Neutrophil (primary cell): ENCODE data around the gene NR2C1.
"Not testable (repeated sequence)": the region's sequence is repeated elsewhere in the genome, so short reads cannot be mapped to it uniquely, and the experiment has no call there.

Experiments
- H3K27ac ChIP-seq: fragments of 200-600 bp; sonication (generic); 2 replicates; pipeline ENCODE4 v1.5.1; 2016; ENCODE audit warnings: mild to moderate bottlenecking, moderate library complexity
- H3K27me3 ChIP-seq: fragments of 200-600 bp; sonication (generic); 2 replicates; pipeline ENCODE4 v1.6.0; 2016; ENCODE audit warnings: mild to moderate bottlenecking
- H3K36me3 ChIP-seq: fragments of 200-600 bp; sonication (generic); 2 replicates; pipeline ENCODE4 v1.5.1; 2017
- H3K4me1 ChIP-seq, 2 experiments: fragments of 200-600 bp in 1 of 2; sonication (generic) in 1 of 2; 1 replicate in 1 of 2; 2 replicates in 1 of 2; pipeline versions ENCODE4 v1.5.1 to v1.6.1; 2013 to 2016; ENCODE audit warnings: low read depth in 1 of 2, low read length in 1 of 2, mild to moderate bottlenecking in 1 of 2, moderate library complexity in 1 of 2; ENCODE audit not compliant: control insufficient read depth in 1 of 2, insufficient read depth in 1 of 2
- H3K4me3 ChIP-seq, 2 experiments: fragments of 200-600 bp in 1 of 2; sonication (generic) in 1 of 2; 1 replicate in 1 of 2; 2 replicates in 1 of 2; pipeline ENCODE4 v1.5.1; 2013 to 2016; ENCODE audit warnings: low read depth in 1 of 2, low read length in 1 of 2, mild to moderate bottlenecking in 1 of 2, moderate library complexity in 1 of 2
- H3K9me3 ChIP-seq: fragments of 200-600 bp; sonication (generic); 2 replicates; pipeline ENCODE4 v1.5.1; 2016
- CTCF ChIP-seq: fragments of 200-600 bp; sonication (generic); IDR thresholded peaks from 2 replicates; pipeline ENCODE4 v1.5.1; 2016; ENCODE audit warnings: antibody characterized with exemption

Gene NR2C1

GRCh38 chr12:95104919-95105452 is 31.6 kb upstream of the NR2C1 start:
- Histone ChIP-seq H3K36me3 (no peaks in the 10 kb centered on the region), H3K27me3 (peaks cover 6% of the 10 kb centered on the region), H3K27ac (no peak overlapping the region), H3K4me1 (no peaks in the 10 kb centered on the region), H3K9me3 (no peaks in the 10 kb centered on the region), H3K4me3 (no peak overlapping the region)
- TF ChIP-seq CTCF: no peak

GRCh38 chr12:95102916-95103671 is 29.7 kb upstream of the NR2C1 start:
- H3K27ac ChIP-seq: no peak overlapping the region
- peaks cover 6% of the 10 kb centered on the region for H3K27me3 ChIP-seq
- no peaks in the 10 kb centered on the region for H3K9me3 ChIP-seq
- H3K36me3 ChIP-seq: no peaks in the 10 kb centered on the region
- no peaks in the 10 kb centered on the region for H3K4me1 ChIP-seq
- TF ChIP-seq CTCF: no peak
- H3K4me3 ChIP-seq: no peak overlapping the region

GRCh38 chr12:95101957-95102356 is 28.5 kb upstream of the NR2C1 start:
- H3K27me3 ChIP-seq, H3K4me3 ChIP-seq, H3K27ac ChIP-seq, H3K36me3 ChIP-seq, H3K9me3 ChIP-seq, H3K4me1 ChIP-seq: not testable (repeated sequence)

- no peak for TF ChIP-seq CTCF
- Histone ChIP-seq H3K27me3 (peaks cover 6% of the 10 kb centered on the region), H3K4me3 (no peak overlapping the region), H3K27ac (no peak overlapping the region), H3K4me1 (peaks cover 9 to 12% of the 10 kb centered on the region in 2 experiments), H3K36me3 (no peaks in the 10 kb centered on the region), H3K9me3 (no peaks in the 10 kb centered on the region)
Observed at GRCh38 chr12:95100264-95101190, 27.1 kb upstream of the NR2C1 start.

GRCh38 chr12:95099270-95099790 is 25.9 kb upstream of the NR2C1 start:
- Histone ChIP-seq H3K4me1 (peaks cover 9 to 13% of the 10 kb centered on the region in 2 experiments), H3K27me3 (peaks cover 6% of the 10 kb centered on the region), H3K9me3 (no peaks in the 10 kb centered on the region), H3K4me3 (no peak overlapping the region), H3K27ac (no peak overlapping the region), H3K36me3 (no peaks in the 10 kb centered on the region)
- no peak for TF ChIP-seq CTCF
